ENCODE data around the gene AS3MT.

Gene AS3MT

GRCh38 chr10:102900006-102900405, 30.7 kb downstream of the AS3MT start:
- no peak overlapping the region for H2AK5ac ChIP-seq (ENCODE audit: low read length, severe bottlenecking)
- no peaks in the 10 kb centered on the region for H3K4me1 ChIP-seq (ENCODE audit: control insufficient read depth, insufficient read depth, low read depth, low read length)
- DNase-seq: no peak
- no peak overlapping the region for H3K27ac ChIP-seq (ENCODE audit: low read length, poor library complexity, severe bottlenecking)
- no peak overlapping the region for H3K9ac ChIP-seq (ENCODE audit: low read length)
- H3K4me3 ChIP-seq (ENCODE audit: insufficient read depth in 1 of 2, low read depth in 1 of 2, low read length in 2 of 2): no peak overlapping the region
- H4K8ac ChIP-seq (ENCODE audit: low read length): no peak overlapping the region
- no peak overlapping the region for H2BK5ac ChIP-seq (ENCODE audit: low read depth, low read length, poor library complexity, severe bottlenecking)
- no peak overlapping the region for H2BK12ac ChIP-seq (ENCODE audit: low read length in 2 of 2)
- H3K9me3 ChIP-seq (ENCODE audit: control insufficient read depth, low read length): no peaks in the 10 kb centered on the region
- H3K36me3 ChIP-seq (ENCODE audit: control insufficient read depth in 1 of 2, insufficient read depth in 2 of 2, low read depth in 1 of 2, low read length in 2 of 2): no peaks in the 10 kb centered on the region
- no peak overlapping the region for H3K18ac ChIP-seq (ENCODE audit: low read depth in 1 of 2, low read length in 2 of 2)
- H3K4me2 ChIP-seq (ENCODE audit: low read length, poor library complexity, severe bottlenecking): no peak overlapping the region
- H3K27me3 ChIP-seq (ENCODE audit: control insufficient read depth in 1 of 2, insufficient read depth in 1 of 2, low read length in 2 of 2): no peaks in the 10 kb centered on the region
- H4K91ac ChIP-seq (ENCODE audit: low read length): no peak overlapping the region
- no peaks in the 10 kb centered on the region for H3K79me1 ChIP-seq (replicated peaks; ENCODE audit: low read length, poor library complexity, severe bottlenecking)
- no peak overlapping the region for H2BK120ac ChIP-seq (ENCODE audit: low read depth, low read length)
- no CpG with 5 or more reads among the region's 3 CpGs for WGBS
- no peak overlapping the region for H2BK15ac ChIP-seq (ENCODE audit: low read depth, poor library complexity, severe bottlenecking)
- H3K4ac ChIP-seq (ENCODE audit: low read depth in 1 of 2, low read length in 2 of 2): no peak overlapping the region
- no peak overlapping the region for H3K23ac ChIP-seq (ENCODE audit: low read length in 2 of 2)
- no peak overlapping the region for H2AFZ ChIP-seq (ENCODE audit: low read depth, low read length)
- no peak overlapping the region for H3K14ac ChIP-seq (ENCODE audit: low read length in 2 of 2)

DNA sequence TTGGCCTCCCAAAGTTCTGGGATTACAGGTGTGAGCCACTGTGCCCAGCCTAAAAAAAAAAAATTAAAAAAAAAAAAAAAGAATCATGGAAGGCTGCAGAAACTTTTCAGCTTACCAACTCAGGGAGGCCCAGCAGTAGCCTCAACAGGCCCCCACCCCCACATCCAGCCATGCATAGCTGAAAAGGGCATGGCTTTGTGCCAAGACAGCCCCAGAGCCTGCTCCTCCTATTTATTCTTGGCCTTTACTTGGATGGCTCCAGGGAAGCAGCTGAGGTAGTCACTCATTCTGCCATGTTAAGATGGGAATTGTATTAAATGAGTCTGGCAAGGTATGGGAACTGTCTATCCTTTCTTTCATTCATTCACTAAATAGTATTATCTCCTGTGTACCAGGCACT, 35.1 kb downstream of the AS3MT start:
- no peak overlapping the region for H3K4me2 ChIP-seq (ENCODE audit: low read length, poor library complexity, severe bottlenecking)
- no peaks in the 10 kb centered on the region for H3K27me3 ChIP-seq (ENCODE audit: control insufficient read depth in 1 of 2, insufficient read depth in 1 of 2, low read length in 2 of 2)
- no peaks in the 10 kb centered on the region for H3K36me3 ChIP-seq (ENCODE audit: control insufficient read depth in 1 of 2, insufficient read depth in 2 of 2, low read depth in 1 of 2, low read length in 2 of 2)

DNA sequence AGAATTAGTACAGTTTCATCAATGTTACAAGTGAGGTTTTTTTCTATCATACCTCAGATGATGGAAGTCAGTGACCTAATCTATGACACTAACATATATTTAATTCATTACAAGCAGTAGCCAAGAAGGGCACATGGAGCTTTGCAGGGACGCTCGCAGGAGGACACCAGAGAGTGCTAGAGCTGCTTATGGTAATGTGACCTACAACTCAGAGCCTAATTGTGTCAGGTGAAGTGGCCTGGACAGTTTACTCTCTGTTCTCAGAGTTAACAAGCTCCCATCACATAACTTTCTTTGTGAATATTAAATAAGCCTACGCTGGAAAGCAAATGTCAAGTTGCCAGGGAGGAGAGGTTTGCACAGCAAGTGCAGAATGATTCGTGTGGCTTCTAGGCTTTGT, 37.2 kb downstream of the AS3MT start:
- no peaks in the 10 kb centered on the region for H3K4me1 ChIP-seq (ENCODE audit: control insufficient read depth, insufficient read depth, low read depth, low read length)
- H2AK5ac ChIP-seq (ENCODE audit: low read length, severe bottlenecking): no peak overlapping the region
- H3K23ac ChIP-seq (ENCODE audit: low read length in 2 of 2): no peak overlapping the region
- H3K18ac ChIP-seq (ENCODE audit: low read depth in 1 of 2, low read length in 2 of 2): no peak overlapping the region
- H2AFZ ChIP-seq (ENCODE audit: low read depth, low read length): no peak overlapping the region
- no peak for DNase-seq
- no peak overlapping the region for H3K4ac ChIP-seq (ENCODE audit: low read depth in 1 of 2, low read length in 2 of 2)
- H2BK120ac ChIP-seq (ENCODE audit: low read depth, low read length): no peak overlapping the region
- no peaks in the 10 kb centered on the region for H3K79me1 ChIP-seq (replicated peaks; ENCODE audit: low read length, poor library complexity, severe bottlenecking)
- H3K14ac ChIP-seq (ENCODE audit: low read length in 2 of 2): no peak overlapping the region
- H2BK15ac ChIP-seq (ENCODE audit: low read depth, poor library complexity, severe bottlenecking): no peak overlapping the region
- no peak overlapping the region for H3K27ac ChIP-seq (ENCODE audit: low read length, poor library complexity, severe bottlenecking)
- H3K4me3 ChIP-seq (ENCODE audit: insufficient read depth in 1 of 2, low read depth in 1 of 2, low read length in 2 of 2): no peak overlapping the region
- no peak overlapping the region for H4K8ac ChIP-seq (ENCODE audit: low read length)
- H2BK12ac ChIP-seq (ENCODE audit: low read length in 2 of 2): no peak overlapping the region
- no peak overlapping the region for H3K9ac ChIP-seq (ENCODE audit: low read length)
- H3K27me3 ChIP-seq (ENCODE audit: control insufficient read depth in 1 of 2, insufficient read depth in 1 of 2, low read length in 2 of 2): no peaks in the 10 kb centered on the region
- H2BK5ac ChIP-seq (ENCODE audit: low read depth, low read length, poor library complexity, severe bottlenecking): no peak overlapping the region
- H3K4me2 ChIP-seq (ENCODE audit: low read length, poor library complexity, severe bottlenecking): no peak overlapping the region
- H4K91ac ChIP-seq (ENCODE audit: low read length): no peak overlapping the region
- H3K9me3 ChIP-seq (ENCODE audit: control insufficient read depth, low read length): no peaks in the 10 kb centered on the region
- no peaks in the 10 kb centered on the region for H3K36me3 ChIP-seq (ENCODE audit: control insufficient read depth in 1 of 2, insufficient read depth in 2 of 2, low read depth in 1 of 2, low read length in 2 of 2)
- WGBS: 83% methylated on average over 2 of the region's 4 CpGs

More for the DNA sequence above, 35.1 kb downstream of the AS3MT start:
- H3K4me1 ChIP-seq (ENCODE audit: control insufficient read depth, insufficient read depth, low read depth, low read length): no peaks in the 10 kb centered on the region
- H4K91ac ChIP-seq (ENCODE audit: low read length): no peak overlapping the region
- H3K27ac ChIP-seq (ENCODE audit: low read length, poor library complexity, severe bottlenecking): no peak overlapping the region
- no peak overlapping the region for H3K23ac ChIP-seq (ENCODE audit: low read length in 2 of 2)
- no peak overlapping the region for H2AFZ ChIP-seq (ENCODE audit: low read depth, low read length)
- no peak overlapping the region for H3K18ac ChIP-seq (ENCODE audit: low read depth in 1 of 2, low read length in 2 of 2)
- no peak overlapping the region for H2AK5ac ChIP-seq (ENCODE audit: low read length, severe bottlenecking)
- H3K4ac ChIP-seq (ENCODE audit: low read depth in 1 of 2, low read length in 2 of 2): no peak overlapping the region
- no peak overlapping the region for H4K8ac ChIP-seq (ENCODE audit: low read length)
- no peak overlapping the region for H2BK120ac ChIP-seq (ENCODE audit: low read depth, low read length)
- H3K9me3 ChIP-seq (ENCODE audit: control insufficient read depth, low read length): no peaks in the 10 kb centered on the region
- H3K14ac ChIP-seq (ENCODE audit: low read length in 2 of 2): no peak overlapping the region
- no peak overlapping the region for H2BK15ac ChIP-seq (ENCODE audit: low read depth, poor library complexity, severe bottlenecking)
- no peak overlapping the region for H3K9ac ChIP-seq (ENCODE audit: low read length)
- H2BK12ac ChIP-seq (ENCODE audit: low read length in 2 of 2): no peak overlapping the region
- H3K79me1 ChIP-seq (replicated peaks; ENCODE audit: low read length, poor library complexity, severe bottlenecking): no peaks in the 10 kb centered on the region
- no peak for DNase-seq
- no peak overlapping the region for H2BK5ac ChIP-seq (ENCODE audit: low read depth, low read length, poor library complexity, severe bottlenecking)
- no peak overlapping the region for H3K4me3 ChIP-seq (ENCODE audit: insufficient read depth in 1 of 2, low read depth in 1 of 2, low read length in 2 of 2)

DNA sequence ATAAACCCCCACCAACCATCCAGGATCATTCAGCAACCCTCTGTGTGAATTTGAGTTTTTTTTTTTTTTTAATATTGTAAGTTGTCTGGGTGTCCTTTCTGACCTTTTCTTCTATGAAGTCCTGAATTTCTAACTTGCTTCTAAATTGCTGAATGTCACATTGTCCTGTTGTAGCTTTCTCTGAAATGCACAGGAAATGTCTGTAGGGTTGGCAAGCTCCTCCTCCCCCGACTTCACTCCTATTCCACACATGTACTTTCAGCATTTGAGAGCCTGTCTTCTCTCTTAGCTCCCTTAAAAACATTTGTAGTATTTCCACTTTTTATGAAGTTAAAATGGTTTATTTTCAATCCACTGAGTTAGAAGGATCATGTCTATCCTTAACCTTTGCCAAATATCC, 45.5 kb downstream of the AS3MT start:
- H2BK120ac ChIP-seq (ENCODE audit: low read depth, low read length): no peak overlapping the region
- peaks cover 12 to 14% of the 10 kb centered on the region in 2 experiments for H3K27me3 ChIP-seq (ENCODE audit: control insufficient read depth in 1 of 2, insufficient read depth in 1 of 2, low read length in 2 of 2)
- no peak overlapping the region for H3K4me2 ChIP-seq (ENCODE audit: low read length, poor library complexity, severe bottlenecking)
- no peak overlapping the region for H2BK15ac ChIP-seq (ENCODE audit: low read depth, poor library complexity, severe bottlenecking)
- H3K4me1 ChIP-seq (ENCODE audit: control insufficient read depth, insufficient read depth, low read depth, low read length): peaks cover 11% of the 10 kb centered on the region
- no peak overlapping the region for H3K14ac ChIP-seq (ENCODE audit: low read length in 2 of 2)
- H2AFZ ChIP-seq (ENCODE audit: low read depth, low read length): no peak overlapping the region
- no peak overlapping the region for H2BK12ac ChIP-seq (ENCODE audit: low read length in 2 of 2)
- no peak overlapping the region for H4K91ac ChIP-seq (ENCODE audit: low read length)
- H3K9ac ChIP-seq (ENCODE audit: low read length): no peak overlapping the region
- no peak overlapping the region for H3K27ac ChIP-seq (ENCODE audit: low read length, poor library complexity, severe bottlenecking)
- H3K4ac ChIP-seq (ENCODE audit: low read depth in 1 of 2, low read length in 2 of 2): no peak overlapping the region
- H4K8ac ChIP-seq (ENCODE audit: low read length): no peak overlapping the region
- H3K79me1 ChIP-seq (replicated peaks; ENCODE audit: low read length, poor library complexity, severe bottlenecking): peaks cover 8% of the 10 kb centered on the region
- no peak for DNase-seq
- H3K23ac ChIP-seq (ENCODE audit: low read length in 2 of 2): no peak overlapping the region
- no peak overlapping the region for H3K18ac ChIP-seq (ENCODE audit: low read depth in 1 of 2, low read length in 2 of 2)
- no peak overlapping the region for H3K4me3 ChIP-seq (ENCODE audit: insufficient read depth in 1 of 2, low read depth in 1 of 2, low read length in 2 of 2)
- no peaks in the 10 kb centered on the region for H3K9me3 ChIP-seq (ENCODE audit: control insufficient read depth, low read length)
- H2AK5ac ChIP-seq (ENCODE audit: low read length, severe bottlenecking): no peak overlapping the region
- no peaks in the 10 kb centered on the region for H3K36me3 ChIP-seq (ENCODE audit: control insufficient read depth in 1 of 2, insufficient read depth in 2 of 2, low read depth in 1 of 2, low read length in 2 of 2)
- WGBS: no CpG with 5 or more reads among the region's 1 CpG
- no peak overlapping the region for H2BK5ac ChIP-seq (ENCODE audit: low read depth, low read length, poor library complexity, severe bottlenecking)

All from mesenchymal stem cell (in vitro differentiated cells and primary cell).